ENCODE measurements around the gene HOXA4. TPM values are rescaled to one million over a fixed set of nuclear protein-coding genes. Genes with fewer than 3 reads are reported as not detected.

HOXA4 gene
- total and polyA plus RNA-seq, 2 of the 8 experiments (the other 6 are each of a cell fraction or from before 2014, with no cell fraction given): not detected

- Histone ChIP-seq H2BK120ac (replicated peaks; ENCODE audit: low read depth, low read length) (no peak overlapping the region), H3K18ac (ENCODE audit: extremely low read depth, low read length) (no peak overlapping the region), H3K4ac (replicated peaks; ENCODE audit: insufficient read length, low read depth, low read length) (no peak overlapping the region), H3K4me2 (ENCODE audit: insufficient read depth in 1 of 2, low read depth in 2 of 2, low read length in 2 of 2) (peak overlapping the region in 1 of 2 experiments; percentile 18; a peak in 1 of 4 replicates), H3K79me1 (ENCODE audit: low read depth, low read length) (no peaks in the 10 kb centered on the region), H2BK20ac (ENCODE audit: low read length) (no peak overlapping the region), H3K9ac (replicated peaks in 1 of 4; ENCODE audit: extremely low read depth in 1 of 4, low read depth in 3 of 4, low read length in 3 of 4) (no peak overlapping the region), H3K4me3 (ENCODE audit: extremely low read depth in 1 of 4, insufficient read depth in 2 of 4, low read depth in 3 of 4, low read length in 4 of 4) (peak overlapping the region in 1 of 4 experiments; percentile 8; a peak in 1 of 8 replicates), H4K91ac (replicated peaks; ENCODE audit: insufficient read length, low read length) (no peak overlapping the region), H3K14ac (ENCODE audit: insufficient read length) (no peak overlapping the region), H4K5ac (ENCODE audit: insufficient read length, low read depth, low read length) (no peak overlapping the region), H2BK5ac (ENCODE audit: low read depth, low read length) (no peak overlapping the region), H2AFZ (ENCODE audit: low read length) (no peak overlapping the region), H4K8ac (ENCODE audit: extremely low read depth, insufficient read depth, low read length) (no peak overlapping the region), H3K27ac (ENCODE audit: low read depth, low read length) (no peak overlapping the region), H3K27me3 (replicated peaks in 1 of 4; ENCODE audit: control insufficient read depth in 3 of 4, extremely low read depth in 1 of 4, insufficient read depth in 3 of 4, low read length in 3 of 4) (peaks cover 99 to 100% (median 100%) of the 10 kb centered on the region in 4 experiments), H3K23ac (ENCODE audit: insufficient read length) (no peak overlapping the region), H2AK5ac (ENCODE audit: low read depth, low read length) (no peak overlapping the region), H4K20me1 (replicated peaks in 1 of 2; ENCODE audit: control insufficient read depth in 1 of 2, insufficient read depth in 2 of 2, low read length in 2 of 2) (peaks cover 42 to 54% of the 10 kb centered on the region in 2 experiments), H3K9me3 (ENCODE audit: insufficient read depth in 2 of 2, low read depth in 1 of 2, low read length in 1 of 2) (no peaks in the 10 kb centered on the region), H3K36me3 (ENCODE audit: control insufficient read depth in 2 of 4, insufficient read depth in 4 of 4, low read length in 3 of 4) (peaks cover 0 to 8% (median 0%) of the 10 kb centered on the region in 4 experiments; a peak in 1 of 8 replicates), H2BK12ac (ENCODE audit: low read depth, low read length) (no peak overlapping the region), H2BK15ac (ENCODE audit: low read length) (no peak overlapping the region), H3K4me1 (replicated peaks in 1 of 4; ENCODE audit: control insufficient read depth in 3 of 4, insufficient read depth in 4 of 4, low read length in 3 of 4) (peaks cover 0 to 7% (median 4%) of the 10 kb centered on the region in 4 experiments; a peak in 5 of 7 replicates), H3K23me2 (ENCODE audit: low read depth, low read length) (no peaks in the 10 kb centered on the region; the same call in 1 of the 2 replicates), H3K79me2 (ENCODE audit: control insufficient read depth in 1 of 2, insufficient read depth in 2 of 2, low read length in 2 of 2) (no peaks in the 10 kb centered on the region), H3K56ac (replicated peaks; ENCODE audit: insufficient read length, low read depth, low read length) (no peak overlapping the region)
- FAIRE-seq: no peak
- ChIA-PET POLR2A (ENCODE audit: partially characterized antibody) (interaction anchor here (0.6 kb wide), 1 partner anchor 485 kb away, joined by 3 read pairs; no protein-coding TSS in a partner anchor), CTCF (ENCODE audit: partially characterized antibody) (interaction anchor here (0.6 to 2.7 kb wide), 31 partner anchors 8 to 1282 kb away, joined by 3 to 26 read pairs (median 4); partner anchors contain the start of genes HOXA13, HOXA3, HOXA5 and HOXA7)
- DNase-seq (ENCODE audit: low read depth in 1 of 2, low spot score in 2 of 2): peak in 1 of 2 experiments; percentile 43
- no peak for TF ChIP-seq SP2 (IDR thresholded peaks at IDR 0.05; ENCODE audit: low read length)
- TF ChIP-seq CEBPB (IDR thresholded peaks at IDR 0.05; ENCODE audit: low read depth, low read length): no peak
- TF ChIP-seq JUN (IDR thresholded peaks at IDR 0.05; ENCODE audit: low read depth, low read length): no peak
- TF ChIP-seq USF2 (IDR thresholded peaks at IDR 0.05; ENCODE audit: low read length): no peak
- no peak for TF ChIP-seq JUND (IDR thresholded peaks at IDR 0.05; ENCODE audit: low read length)
- TF ChIP-seq RNF2 (IDR thresholded peaks at IDR 0.05; ENCODE audit: borderline replicate concordance, low read depth, low read length, missing control alignments, poor library complexity, severe bottlenecking): peak; percentile 69
- TF ChIP-seq HDAC2 (IDR thresholded peaks at IDR 0.05; ENCODE audit: borderline replicate concordance in 1 of 2, low read depth in 2 of 2, low read length in 2 of 2): no peak
- peak; percentile 79 for TF ChIP-seq SUZ12 (IDR thresholded peaks at IDR 0.05; ENCODE audit: low read length)
- peak; percentile 71 for TF ChIP-seq EZH2 (IDR thresholded peaks at IDR 0.05; ENCODE audit: low read depth, low read length, severe bottlenecking)
- TF ChIP-seq NANOG (IDR thresholded peaks at IDR 0.05; ENCODE audit: insufficient read depth, low read depth, low read length, poor library complexity, severe bottlenecking): no peak
- 16% methylated on average over 14 of the region's 14 CpGs; no CpG with 5 or more reads in 1 of the 2 experiments for WGBS, 2 experiments (ENCODE audit: extremely low coverage in 1 of 2, insufficient coverage in 1 of 2, insufficient read length in 1 of 2, insufficient replicate concordance in 2 of 2, low coverage in 1 of 2, low lambda C conversion rate in 2 of 2, missing lambda C conversion rate in 1 of 2)
Measured at GRCh38 chr7:27179030-27179429, 48.5 kb upstream of the HOXA4 start.
